OCI-LY7 (cell line): ENCODE results near the gene NAV2. TPM values are rescaled to one million over a fixed set of nuclear protein-coding genes. Genes with fewer than 3 reads are reported as not detected.

Experiments
- BruUV-seq: library from RNA; stranded (reverse); fragments of 400-500 nt; replicated peaks from 2 replicates; lab custom pipeline; 2021; lab: Mats Ljungman, UMichigan
- CTCF ChIA-PET: fragments of 300-600 bp; sonication (Branson Sonifier 250); formaldehyde crosslinking; loops from one replicate; lab custom pipeline; 2022; ENCODE audit warnings: antibody characterized with exemption; ENCODE audit not compliant: unreplicated experiment; lab: Charles Lee
- POLR2A ChIA-PET: fragments of 300-600 bp; sonication (Branson Sonifier 250); formaldehyde crosslinking; loops from one replicate; lab custom pipeline; 2022; ENCODE audit warnings: antibody characterized with exemption; lab: Charles Lee
- DNase-seq: peaks from one replicate; pipeline ENCODE4 v3.0.0-alpha.2; 2015; ENCODE audit warnings: low spot score
- H2AFZ ChIP-seq: fragments of 200-600 bp; sonication (generic), shearing (Covaris generic); 2 replicates; pipeline ENCODE4 v1.6.1; 2014; ENCODE audit warnings: mild to moderate bottlenecking, antibody characterized with exemption, low read length, moderate library complexity
- H3K27ac ChIP-seq: fragments of 200-600 bp; sonication (generic); 2 replicates; pipeline ENCODE4 v1.5.1; 2014; ENCODE audit warnings: mixed run types, low read depth, mild to moderate bottlenecking, moderate library complexity, low read length, inconsistent platforms; ENCODE audit not compliant: poor library complexity, severe bottlenecking
- H3K36me3 ChIP-seq: fragments of 200-600 bp; sonication (generic); 2 replicates; pipeline ENCODE4 v1.6.1; 2014; ENCODE audit warnings: mild to moderate bottlenecking, antibody characterized with exemption, low read length, moderate library complexity, mixed read lengths; ENCODE audit not compliant: insufficient read depth
- H3K4me1 ChIP-seq: fragments of 200-600 bp; sonication (generic); 2 replicates; pipeline ENCODE4 v1.5.1; 2014; ENCODE audit warnings: mild to moderate bottlenecking, low read length; ENCODE audit not compliant: insufficient read depth, poor library complexity, severe bottlenecking
- H3K4me2 ChIP-seq: fragments of 200-600 bp; sonication (generic); 2 replicates; pipeline ENCODE4 v1.6.1; 2014; ENCODE audit warnings: mild to moderate bottlenecking, low read length
- H3K4me3 ChIP-seq: fragments of 200-600 bp; sonication (generic); 2 replicates; pipeline ENCODE4 v1.5.1; 2014; ENCODE audit warnings: mild to moderate bottlenecking, low read depth, low read length; ENCODE audit not compliant: poor library complexity, severe bottlenecking
- H3K79me2 ChIP-seq: fragments of 200-600 bp; sonication (generic); 2 replicates; pipeline ENCODE4 v1.6.1; 2016; ENCODE audit warnings: low read depth, mild to moderate bottlenecking, low read length, moderate library complexity, mixed read lengths; ENCODE audit not compliant: insufficient read depth
- H3K9me2 ChIP-seq: fragments of 200-600 bp; sonication (generic); 2 replicates; pipeline ENCODE4 v1.6.1; 2016; ENCODE audit warnings: mild to moderate bottlenecking, low read length, mixed read lengths; ENCODE audit not compliant: insufficient read depth
- H3K9me3 ChIP-seq: fragments of 200-600 bp; sonication (generic); 2 replicates; pipeline ENCODE4 v1.6.1; 2014; ENCODE audit warnings: mild to moderate bottlenecking, mixed run types, low read length, mixed read lengths
- H4K20me1 ChIP-seq: fragments of 200-600 bp; sonication (generic); 2 replicates; pipeline ENCODE4 v1.6.1; 2014; ENCODE audit warnings: mild to moderate bottlenecking, antibody characterized with exemption, low read length, moderate library complexity, mixed read lengths; ENCODE audit not compliant: insufficient read depth
- EZH2phosphoT487 ChIP-seq: fragments of 200-600 bp; sonication (generic); IDR thresholded peaks from 2 replicates; pipeline ENCODE4 v1.6.1; 2018; ENCODE audit warnings: low read depth, borderline replicate concordance, mild to moderate bottlenecking, mixed run types, antibody characterized with exemption, low read length, moderate library complexity, mixed read lengths
- intact Hi-C: fragments of 100-400 bp; cut with micrococcal nuclease; formaldehyde crosslinking; loops from one replicate; pipeline ENCODE4 v1.10.0; 2022; ENCODE audit not compliant: unreplicated experiment
- total RNA-seq, 2 experiments: library from RNA; depleted of rRNA in 1 of 2; stranded (reverse); fragments of >200 nt in 1 of 2; shearing (Covaris generic) in 1 of 2; gene quantifications; 2 replicates each; pipeline ENCODE4 v1.2.3, GENCODE V29; 2014 to 2022
- TF ChIP-seq, protein P1 (sequence below): fragments of 200-600 bp; sonication (generic); conservative IDR thresholded peaks from 2 replicates; pipeline ENCODE4 v1.5.1; 2014; ENCODE audit warnings: mild to moderate bottlenecking, antibody characterized with exemption, low read length, moderate library complexity, mixed read lengths

Gene NAV2
- total RNA-seq, 2 experiments from 2014 or later, result 0.06 to 0.68 TPM

DNA sequence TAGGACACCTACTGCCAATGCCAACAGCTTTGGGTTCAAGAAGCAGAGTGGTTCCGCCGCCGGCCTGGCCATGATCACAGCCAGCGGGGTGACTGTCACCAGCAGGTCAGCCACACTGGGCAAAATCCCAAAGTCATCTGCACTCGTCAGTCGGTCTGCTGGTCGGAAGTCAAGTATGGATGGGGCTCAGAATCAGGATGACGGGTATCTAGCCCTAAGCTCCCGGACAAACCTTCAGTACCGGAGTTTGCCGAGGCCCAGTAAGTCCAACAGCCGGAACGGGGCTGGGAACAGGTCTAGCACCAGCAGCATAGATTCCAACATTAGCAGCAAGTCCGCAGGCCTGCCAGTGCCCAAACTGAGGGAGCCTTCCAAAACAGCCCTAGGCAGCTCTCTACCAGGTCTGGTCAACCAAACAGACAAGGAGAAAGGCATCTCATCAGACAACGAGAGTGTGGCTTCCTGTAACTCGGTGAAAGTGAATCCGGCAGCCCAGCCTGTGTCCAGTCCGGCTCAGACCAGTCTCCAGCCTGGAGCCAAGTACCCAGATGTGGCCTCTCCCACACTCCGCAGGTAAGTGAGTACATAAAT is 332.6 kb downstream of the NAV2 start:
- BruUV-seq, result no TSS peak
- ChIA-PET CTCF (no interaction called here), POLR2A (interaction anchor here (0.7 kb wide), 1 partner anchor 11 kb away, joined by 3 read pairs; no protein-coding TSS in a partner anchor)
- H3K4me1 ChIP-seq, result no peaks in the 10 kb centered on the region
- no peak overlapping the region for H2AFZ ChIP-seq
- no peak for DNase-seq
- H4K20me1 ChIP-seq, result no peaks in the 10 kb centered on the region
- no peaks in the 10 kb centered on the region for H3K36me3 ChIP-seq
- no peak overlapping the region for H3K4me3 ChIP-seq
- H3K27ac ChIP-seq, result no peak overlapping the region
- no peak for TF ChIP-seq EZH2phosphoT487
- TF ChIP-seq, protein P1, sequence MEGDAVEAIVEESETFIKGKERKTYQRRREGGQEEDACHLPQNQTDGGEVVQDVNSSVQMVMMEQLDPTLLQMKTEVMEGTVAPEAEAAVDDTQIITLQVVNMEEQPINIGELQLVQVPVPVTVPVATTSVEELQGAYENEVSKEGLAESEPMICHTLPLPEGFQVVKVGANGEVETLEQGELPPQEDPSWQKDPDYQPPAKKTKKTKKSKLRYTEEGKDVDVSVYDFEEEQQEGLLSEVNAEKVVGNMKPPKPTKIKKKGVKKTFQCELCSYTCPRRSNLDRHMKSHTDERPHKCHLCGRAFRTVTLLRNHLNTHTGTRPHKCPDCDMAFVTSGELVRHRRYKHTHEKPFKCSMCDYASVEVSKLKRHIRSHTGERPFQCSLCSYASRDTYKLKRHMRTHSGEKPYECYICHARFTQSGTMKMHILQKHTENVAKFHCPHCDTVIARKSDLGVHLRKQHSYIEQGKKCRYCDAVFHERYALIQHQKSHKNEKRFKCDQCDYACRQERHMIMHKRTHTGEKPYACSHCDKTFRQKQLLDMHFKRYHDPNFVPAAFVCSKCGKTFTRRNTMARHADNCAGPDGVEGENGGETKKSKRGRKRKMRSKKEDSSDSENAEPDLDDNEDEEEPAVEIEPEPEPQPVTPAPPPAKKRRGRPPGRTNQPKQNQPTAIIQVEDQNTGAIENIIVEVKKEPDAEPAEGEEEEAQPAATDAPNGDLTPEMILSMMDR, result no peak
- intact Hi-C loops, result no loop called here
- H3K4me2 ChIP-seq, result no peak overlapping the region
- no peaks in the 10 kb centered on the region for H3K9me3 ChIP-seq
- no peaks in the 10 kb centered on the region for H3K9me2 ChIP-seq
- H3K79me2 ChIP-seq, result no peaks in the 10 kb centered on the region

DNA sequence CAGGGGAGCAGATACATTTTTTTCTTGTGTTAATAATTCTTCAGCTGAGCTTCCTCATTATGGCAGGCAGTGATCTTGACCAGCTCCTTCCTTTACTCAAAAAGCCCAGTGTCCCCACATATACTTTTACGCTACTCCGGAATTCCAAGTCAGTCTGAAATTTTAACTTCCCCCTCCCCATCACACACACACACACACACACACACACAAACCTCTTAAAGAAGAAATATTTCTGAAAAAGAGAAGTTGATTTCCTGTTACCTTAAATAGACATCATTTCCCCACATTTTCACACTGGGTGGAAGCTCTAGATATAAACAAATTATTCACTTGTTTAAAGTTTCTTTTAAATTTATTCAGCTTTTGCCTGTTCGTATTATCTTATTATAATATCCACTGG is 333.8 kb downstream of the NAV2 start:
- TF ChIP-seq, protein P1, result no peak
- no peak for TF ChIP-seq EZH2phosphoT487
- Histone ChIP-seq H3K4me2 (no peak overlapping the region), H3K4me1 (no peaks in the 10 kb centered on the region), H3K36me3 (no peaks in the 10 kb centered on the region), H2AFZ (no peak overlapping the region), H3K9me3 (no peaks in the 10 kb centered on the region), H4K20me1 (no peaks in the 10 kb centered on the region), H3K79me2 (no peaks in the 10 kb centered on the region), H3K9me2 (no peaks in the 10 kb centered on the region), H3K27ac (no peak overlapping the region), H3K4me3 (no peak overlapping the region)
- DNase-seq, result no peak
- ChIA-PET CTCF (no interaction called here), POLR2A (interaction anchor here (0.6 to 0.9 kb wide), 3 partner anchors 18 to 82 kb away, joined by 3 to 4 read pairs (median 3); no protein-coding TSS in a partner anchor)
- no TSS peak for BruUV-seq
- intact Hi-C loops, result no loop called here
